AG10803 (cell line): ENCODE data around the gene MYMK.

Experiments used
- DNase-seq: peaks from one replicate; pipeline ENCODE4 v3.0.0; 2010; ENCODE audit warnings: low read depth
- H3K4me3 ChIP-seq: 2 replicates; pipeline ENCODE4 v1.5.1; 2011; ENCODE audit warnings: mild to moderate bottlenecking, low read length, control low read depth
- CTCF ChIP-seq: conservative IDR thresholded peaks from 2 replicates; pipeline ENCODE4 v1.5.1; 2011; ENCODE audit warnings: mild to moderate bottlenecking, low read length, control low read depth, inconsistent platforms

Gene MYMK

DNA sequence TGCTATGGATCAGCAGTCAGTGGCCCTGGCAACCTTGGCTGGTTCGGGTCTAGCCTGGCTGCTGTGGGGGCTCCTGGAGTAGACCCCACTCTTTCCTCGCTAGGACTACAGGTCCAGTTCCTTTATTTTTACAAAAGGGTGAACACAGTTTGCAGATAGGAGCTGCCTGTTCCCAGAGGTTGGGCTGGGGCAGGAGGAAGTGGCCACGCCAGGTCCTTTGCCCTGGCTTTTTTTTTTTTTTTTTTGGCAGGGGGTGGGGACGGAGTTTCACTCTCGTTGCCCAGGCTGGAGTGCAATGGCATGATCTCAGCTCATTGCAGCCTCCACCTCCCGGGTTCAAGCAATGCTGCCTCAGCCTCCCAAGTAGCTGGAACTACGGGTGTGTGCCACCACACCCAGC lies 53.8 kb downstream of the MYMK start:
- no peak overlapping the region for H3K4me3 ChIP-seq
- no peak for DNase-seq
- no peak for TF ChIP-seq CTCF

GRCh38 chr9:133470427-133470924 lies 54.3 kb downstream of the MYMK start:
- H3K4me3 ChIP-seq, result no peak overlapping the region
- no peak for DNase-seq

GRCh38 chr9:133468777-133469421 lies 55.9 kb downstream of the MYMK start:
- no peak for TF ChIP-seq CTCF
- no peak for DNase-seq
- no peak overlapping the region for H3K4me3 ChIP-seq

More at GRCh38 chr9:133470427-133470924, 54.3 kb downstream of the MYMK start:
- no peak for TF ChIP-seq CTCF

DNA sequence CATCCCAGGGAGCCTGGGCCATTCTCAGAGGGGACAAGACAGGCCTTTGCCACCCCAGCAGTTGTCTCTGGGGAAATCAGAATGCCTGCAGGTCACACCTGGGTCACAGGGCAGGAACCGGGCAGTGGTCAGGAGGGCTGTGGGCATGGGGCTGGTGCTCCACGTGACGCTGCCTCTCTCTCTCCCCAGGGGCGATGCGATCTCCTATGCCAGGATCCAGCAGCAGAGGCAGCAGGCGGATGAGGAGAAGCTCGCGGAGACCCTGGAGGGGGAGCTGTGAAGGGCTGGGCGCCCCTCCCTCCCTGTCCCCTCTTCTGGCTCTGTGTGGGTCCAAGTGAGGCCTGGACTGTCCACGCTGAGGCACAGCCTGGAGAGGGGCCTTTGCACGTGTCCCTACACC lies 56.4 kb downstream of the MYMK start:
- no peak overlapping the region for H3K4me3 ChIP-seq
- DNase-seq, result no peak
- TF ChIP-seq CTCF, result no peak

GRCh38 chr9:133467101-133467500 lies 57.7 kb downstream of the MYMK start:
- TF ChIP-seq CTCF, result no peak
- DNase-seq, result no peak
- no peak overlapping the region for H3K4me3 ChIP-seq

- TF ChIP-seq CTCF, result no peak
- DNase-seq, result no peak
- H3K4me3 ChIP-seq, result no peak overlapping the region
Measured at GRCh38 chr9:133465984-133466383, 58.8 kb downstream of the MYMK start.

DNA sequence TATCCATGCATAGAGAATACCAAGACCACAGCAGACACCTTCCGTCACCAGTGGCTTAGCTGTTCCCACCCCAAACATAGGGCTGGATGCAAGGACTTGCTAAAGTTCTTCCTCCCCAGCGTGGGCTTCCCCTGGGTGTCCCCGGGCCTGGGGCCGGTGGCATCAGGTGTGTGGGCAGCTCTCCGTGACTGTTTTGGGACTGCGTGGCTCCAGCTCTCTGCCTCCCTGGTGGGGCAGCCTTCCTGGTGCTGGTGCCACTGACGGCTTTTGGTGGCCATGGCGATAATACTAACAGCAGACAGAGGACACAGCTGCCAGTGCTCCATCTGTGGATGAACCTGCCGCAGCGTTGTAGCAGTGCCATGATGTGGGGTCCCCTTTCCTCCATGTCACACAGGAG lies 60.1 kb downstream of the MYMK start:
- no peak overlapping the region for H3K4me3 ChIP-seq
- DNase-seq, result no peak
- TF ChIP-seq CTCF, result no peak
